ENCODE data around the gene MMP1. TPM values are rescaled to one million over a fixed set of nuclear protein-coding genes. Genes with fewer than 3 reads are reported as not detected.

MMP1 gene
- total RNA-seq, 1 experiment from 2014 or later, result not detected

DNA sequence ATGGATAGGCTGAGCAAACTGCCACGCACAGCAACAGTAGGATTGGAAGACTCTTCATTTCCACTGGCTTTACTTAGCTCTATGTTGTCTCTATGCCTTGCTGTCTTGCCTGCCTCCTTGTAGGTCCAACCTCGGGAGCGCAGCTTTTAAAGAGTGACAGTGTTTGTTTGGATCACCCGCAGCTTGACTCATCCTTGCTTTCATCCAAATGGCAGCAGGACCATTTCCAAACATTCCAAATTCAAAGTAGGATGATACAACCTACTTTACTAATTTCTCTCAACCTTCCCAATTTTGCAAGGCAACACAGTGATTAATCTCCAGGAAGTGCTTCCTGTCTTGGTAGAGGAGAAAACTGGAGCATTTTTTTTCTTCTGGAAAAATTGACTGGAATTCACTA, 45.5 kb upstream of the MMP1 start, which contains the start of gene MMP3:
TSS of gene MMP3 (minus strand) at position 121 of the 400 bp plus-strand sequence. CDS start at position 58, 63 bp downstream.
- Histone ChIP-seq H3K36me3 (ENCODE audit: control insufficient read depth in 1 of 2, insufficient read depth in 2 of 2, low read length in 2 of 2) (no peaks in the 10 kb centered on the region), H4K20me1 (ENCODE audit: insufficient read depth) (no peaks in the 10 kb centered on the region), H3K79me2 (ENCODE audit: insufficient read depth, low read length) (no peaks in the 10 kb centered on the region), H3K27me3 (ENCODE audit: insufficient read depth, low read length) (no peaks in the 10 kb centered on the region), H3K27ac (ENCODE audit: low read depth, low read length) (no peak within 1 kb of the TSS), H2AFZ (ENCODE audit: low read depth, low read length, poor library complexity, severe bottlenecking) (no peak within 1 kb of the TSS), H3K9me2 (ENCODE audit: insufficient read depth) (no peaks in the 10 kb centered on the region), H3K9me3 (ENCODE audit: control insufficient read depth in 1 of 2, insufficient read depth in 1 of 2, low read depth in 1 of 2, low read length in 2 of 2) (no peaks in the 10 kb centered on the region), H3K9ac (ENCODE audit: low read length) (no peak within 1 kb of the TSS), H3K4me1 (ENCODE audit: control insufficient read depth in 1 of 2, insufficient read depth in 2 of 2, low read length in 2 of 2) (no peaks in the 10 kb centered on the region), H3K4me2 (ENCODE audit: low read length) (no peak within 1 kb of the TSS), H3K4me3 (replicated peaks in 1 of 2; ENCODE audit: low read depth in 1 of 2, low read length in 2 of 2) (no peak within 1 kb of the TSS)
- intact Hi-C loops (cut with micrococcal nuclease), result no loop called here
- DNase-seq (ENCODE audit: low read depth, low spot score), result no peak
- no TSS peak for BruUV-seq (replicated peaks)
- ChIA-PET CTCF (no interaction called here), POLR2A (no interaction called here), RAD21 (ENCODE audit: low non-redundant PET in 1 of 2, low total read pairs in 2 of 2, uncharacterized antibody in 2 of 2, unreplicated experiment in 2 of 2) (no interaction called here)
- no peak for TF ChIP-seq EZH2 (IDR thresholded peaks at IDR 0.05)
- no peak for TF ChIP-seq SP1 (IDR thresholded peaks at IDR 0.05; ENCODE audit: low read depth)
- no peak for TF ChIP-seq SRF (IDR thresholded peaks at IDR 0.05; ENCODE audit: low read depth)
- TF ChIP-seq RAD21 (IDR thresholded peaks at IDR 0.05; ENCODE audit: low read depth), result no peak
- ATAC-seq, result no peak

DNA sequence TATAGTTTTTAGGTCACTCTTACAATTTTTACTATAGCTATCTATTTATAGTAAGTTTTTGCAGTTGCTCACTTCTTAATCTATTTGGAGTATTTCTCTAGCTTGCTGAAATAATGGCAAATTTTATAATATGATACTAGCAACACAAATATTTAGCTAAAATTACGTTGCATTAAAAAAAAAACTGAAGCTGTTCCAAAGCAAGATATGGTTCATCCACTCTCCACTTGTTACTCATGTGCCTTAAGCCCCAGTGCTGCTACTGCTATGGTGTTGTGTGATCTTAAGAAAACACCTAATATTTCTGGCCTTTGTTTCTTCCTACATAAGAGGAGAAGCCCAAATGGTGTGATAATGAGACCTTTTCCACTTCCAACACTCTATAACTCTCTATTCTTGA, 45.0 kb upstream of the MMP1 start:
- ChIA-PET POLR2A (no interaction called here), CTCF (no interaction called here), RAD21 (ENCODE audit: low non-redundant PET in 1 of 2, low total read pairs in 2 of 2, uncharacterized antibody in 2 of 2, unreplicated experiment in 2 of 2) (no interaction called here)
- no TSS peak for BruUV-seq (replicated peaks)
- no peaks in the 10 kb centered on the region for H3K9me3 ChIP-seq (ENCODE audit: control insufficient read depth in 1 of 2, insufficient read depth in 1 of 2, low read depth in 1 of 2, low read length in 2 of 2)
- no peak overlapping the region for H2AFZ ChIP-seq (ENCODE audit: low read depth, low read length, poor library complexity, severe bottlenecking)
- no peaks in the 10 kb centered on the region for H3K79me2 ChIP-seq (ENCODE audit: insufficient read depth, low read length)
- H3K4me1 ChIP-seq (ENCODE audit: control insufficient read depth in 1 of 2, insufficient read depth in 2 of 2, low read length in 2 of 2), result no peaks in the 10 kb centered on the region
- H3K9ac ChIP-seq (ENCODE audit: low read length), result no peak overlapping the region
- H3K4me2 ChIP-seq (ENCODE audit: low read length), result no peak overlapping the region
- no peak for DNase-seq (ENCODE audit: low read depth, low spot score)
- H3K27me3 ChIP-seq (ENCODE audit: insufficient read depth, low read length), result no peaks in the 10 kb centered on the region
- H3K27ac ChIP-seq (ENCODE audit: low read depth, low read length), result no peak overlapping the region
- no peak for ATAC-seq
- H4K20me1 ChIP-seq (ENCODE audit: insufficient read depth), result no peaks in the 10 kb centered on the region
- H3K9me2 ChIP-seq (ENCODE audit: insufficient read depth), result no peaks in the 10 kb centered on the region
- H3K36me3 ChIP-seq (ENCODE audit: control insufficient read depth in 1 of 2, insufficient read depth in 2 of 2, low read length in 2 of 2), result no peaks in the 10 kb centered on the region
- intact Hi-C loops (cut with micrococcal nuclease), result no loop called here
- no peak overlapping the region for H3K4me3 ChIP-seq (replicated peaks in 1 of 2; ENCODE audit: low read depth in 1 of 2, low read length in 2 of 2)
- TF ChIP-seq, protein P1, sequence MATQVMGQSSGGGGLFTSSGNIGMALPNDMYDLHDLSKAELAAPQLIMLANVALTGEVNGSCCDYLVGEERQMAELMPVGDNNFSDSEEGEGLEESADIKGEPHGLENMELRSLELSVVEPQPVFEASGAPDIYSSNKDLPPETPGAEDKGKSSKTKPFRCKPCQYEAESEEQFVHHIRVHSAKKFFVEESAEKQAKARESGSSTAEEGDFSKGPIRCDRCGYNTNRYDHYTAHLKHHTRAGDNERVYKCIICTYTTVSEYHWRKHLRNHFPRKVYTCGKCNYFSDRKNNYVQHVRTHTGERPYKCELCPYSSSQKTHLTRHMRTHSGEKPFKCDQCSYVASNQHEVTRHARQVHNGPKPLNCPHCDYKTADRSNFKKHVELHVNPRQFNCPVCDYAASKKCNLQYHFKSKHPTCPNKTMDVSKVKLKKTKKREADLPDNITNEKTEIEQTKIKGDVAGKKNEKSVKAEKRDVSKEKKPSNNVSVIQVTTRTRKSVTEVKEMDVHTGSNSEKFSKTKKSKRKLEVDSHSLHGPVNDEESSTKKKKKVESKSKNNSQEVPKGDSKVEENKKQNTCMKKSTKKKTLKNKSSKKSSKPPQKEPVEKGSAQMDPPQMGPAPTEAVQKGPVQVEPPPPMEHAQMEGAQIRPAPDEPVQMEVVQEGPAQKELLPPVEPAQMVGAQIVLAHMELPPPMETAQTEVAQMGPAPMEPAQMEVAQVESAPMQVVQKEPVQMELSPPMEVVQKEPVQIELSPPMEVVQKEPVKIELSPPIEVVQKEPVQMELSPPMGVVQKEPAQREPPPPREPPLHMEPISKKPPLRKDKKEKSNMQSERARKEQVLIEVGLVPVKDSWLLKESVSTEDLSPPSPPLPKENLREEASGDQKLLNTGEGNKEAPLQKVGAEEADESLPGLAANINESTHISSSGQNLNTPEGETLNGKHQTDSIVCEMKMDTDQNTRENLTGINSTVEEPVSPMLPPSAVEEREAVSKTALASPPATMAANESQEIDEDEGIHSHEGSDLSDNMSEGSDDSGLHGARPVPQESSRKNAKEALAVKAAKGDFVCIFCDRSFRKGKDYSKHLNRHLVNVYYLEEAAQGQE (IDR thresholded peaks at IDR 0.05; ENCODE audit: low read depth), result no peak
- TF ChIP-seq TCF7L2 (IDR thresholded peaks at IDR 0.05; ENCODE audit: borderline replicate concordance, extremely low read depth, insufficient read depth, insufficient read length) (no peak), POLR2AphosphoS5 (IDR thresholded peaks at IDR 0.05; ENCODE audit: low read depth, low read length) (no peak), SRF (IDR thresholded peaks at IDR 0.05; ENCODE audit: low read depth) (no peak), YY1 (IDR thresholded peaks at IDR 0.05; ENCODE audit: extremely low read depth, insufficient replicate concordance, low read depth, low read length) (no peak), EZH2 (IDR thresholded peaks at IDR 0.05) (no peak), CBX3 (IDR thresholded peaks at IDR 0.05; ENCODE audit: low read depth) (no peak), CEBPB (IDR thresholded peaks at IDR 0.05; ENCODE audit: low read depth) (no peak), EGR1 (IDR thresholded peaks at IDR 0.05; ENCODE audit: low read depth) (no peak)
- TF ChIP-seq, protein P2, sequence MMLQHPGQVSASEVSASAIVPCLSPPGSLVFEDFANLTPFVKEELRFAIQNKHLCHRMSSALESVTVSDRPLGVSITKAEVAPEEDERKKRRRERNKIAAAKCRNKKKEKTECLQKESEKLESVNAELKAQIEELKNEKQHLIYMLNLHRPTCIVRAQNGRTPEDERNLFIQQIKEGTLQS (IDR thresholded peaks at IDR 0.05), result no peak
- TF ChIP-seq, protein P3, sequence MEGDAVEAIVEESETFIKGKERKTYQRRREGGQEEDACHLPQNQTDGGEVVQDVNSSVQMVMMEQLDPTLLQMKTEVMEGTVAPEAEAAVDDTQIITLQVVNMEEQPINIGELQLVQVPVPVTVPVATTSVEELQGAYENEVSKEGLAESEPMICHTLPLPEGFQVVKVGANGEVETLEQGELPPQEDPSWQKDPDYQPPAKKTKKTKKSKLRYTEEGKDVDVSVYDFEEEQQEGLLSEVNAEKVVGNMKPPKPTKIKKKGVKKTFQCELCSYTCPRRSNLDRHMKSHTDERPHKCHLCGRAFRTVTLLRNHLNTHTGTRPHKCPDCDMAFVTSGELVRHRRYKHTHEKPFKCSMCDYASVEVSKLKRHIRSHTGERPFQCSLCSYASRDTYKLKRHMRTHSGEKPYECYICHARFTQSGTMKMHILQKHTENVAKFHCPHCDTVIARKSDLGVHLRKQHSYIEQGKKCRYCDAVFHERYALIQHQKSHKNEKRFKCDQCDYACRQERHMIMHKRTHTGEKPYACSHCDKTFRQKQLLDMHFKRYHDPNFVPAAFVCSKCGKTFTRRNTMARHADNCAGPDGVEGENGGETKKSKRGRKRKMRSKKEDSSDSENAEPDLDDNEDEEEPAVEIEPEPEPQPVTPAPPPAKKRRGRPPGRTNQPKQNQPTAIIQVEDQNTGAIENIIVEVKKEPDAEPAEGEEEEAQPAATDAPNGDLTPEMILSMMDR (IDR thresholded peaks at IDR 0.05 in 2 of 3, conservative IDR thresholded peaks at IDR 0.05 in 1 of 3; ENCODE audit: borderline replicate concordance in 1 of 3, insufficient read depth in 1 of 3, low read depth in 2 of 3, low read length in 2 of 3), result no peak
